ENCODE measurements around the gene CHIT1.
A peak's percentile ranks its signal among the peaks of the same experiment; 100 is the strongest.

Gene CHIT1

DNA sequence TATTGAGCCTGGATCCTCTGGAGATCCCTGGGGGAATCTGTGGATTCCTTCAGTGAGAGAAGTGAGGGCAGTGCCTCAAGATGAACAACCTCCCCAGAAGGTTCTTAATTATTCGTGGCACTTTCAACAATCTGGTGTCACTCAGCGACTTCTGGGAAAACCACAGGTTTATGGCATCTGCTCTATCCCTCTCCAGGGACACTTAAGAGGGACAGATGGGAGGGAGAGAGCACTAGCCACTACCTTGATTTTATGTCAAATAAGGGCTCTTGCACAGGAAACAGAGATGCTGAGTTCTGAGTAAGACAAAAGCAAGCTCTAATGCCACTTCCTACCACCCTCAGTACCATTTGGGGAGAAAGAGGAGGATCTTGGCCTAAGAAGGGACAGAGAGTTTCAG is 21.7 kb downstream of the CHIT1 start:
- Histone ChIP-seq H3K27me3 (ENCODE audit: control insufficient read depth in 2 of 2, insufficient read depth in 2 of 2, low read length in 2 of 2) (no peaks in the 10 kb centered on the region), H3K4me1 (ENCODE audit: control insufficient read depth in 2 of 2, insufficient read depth in 2 of 2, low read length in 2 of 2) (no peaks in the 10 kb centered on the region), H3K9me3 (ENCODE audit: control insufficient read depth in 2 of 2, low read length in 2 of 2) (no peaks in the 10 kb centered on the region), H3K9ac (ENCODE audit: low read depth in 1 of 2, low read length in 2 of 2) (no peak overlapping the region), H3K4me3 (ENCODE audit: low read length in 2 of 2) (no peak overlapping the region), H3K36me3 (ENCODE audit: control insufficient read depth in 2 of 2, insufficient read depth in 2 of 2, low read length in 2 of 2) (no peaks in the 10 kb centered on the region), H3K27ac (ENCODE audit: low read depth in 2 of 2, low read length in 2 of 2) (no peak overlapping the region)

- Histone ChIP-seq H3K36me3 (ENCODE audit: control insufficient read depth in 2 of 2, insufficient read depth in 2 of 2, low read length in 2 of 2) (no peaks in the 10 kb centered on the region), H3K27ac (ENCODE audit: low read depth in 2 of 2, low read length in 2 of 2) (no peak overlapping the region), H3K9me3 (ENCODE audit: control insufficient read depth in 2 of 2, low read length in 2 of 2) (no peaks in the 10 kb centered on the region), H3K4me3 (ENCODE audit: low read length in 2 of 2) (no peak overlapping the region), H3K9ac (ENCODE audit: low read depth in 1 of 2, low read length in 2 of 2) (no peak overlapping the region), H3K4me1 (ENCODE audit: control insufficient read depth in 2 of 2, insufficient read depth in 2 of 2, low read length in 2 of 2) (no peaks in the 10 kb centered on the region), H3K27me3 (ENCODE audit: control insufficient read depth in 2 of 2, insufficient read depth in 2 of 2, low read length in 2 of 2) (no peaks in the 10 kb centered on the region)
These were observed 23.3 kb downstream of the CHIT1 start for GRCh38 chr1:203206129-203206687.

- H3K9ac ChIP-seq (ENCODE audit: low read depth in 1 of 2, low read length in 2 of 2): no peak overlapping the region
- no peak overlapping the region for H3K4me3 ChIP-seq (ENCODE audit: low read length in 2 of 2)
- no peaks in the 10 kb centered on the region for H3K4me1 ChIP-seq (ENCODE audit: control insufficient read depth in 2 of 2, insufficient read depth in 2 of 2, low read length in 2 of 2)
- no peaks in the 10 kb centered on the region for H3K36me3 ChIP-seq (ENCODE audit: control insufficient read depth in 2 of 2, insufficient read depth in 2 of 2, low read length in 2 of 2)
- no peaks in the 10 kb centered on the region for H3K9me3 ChIP-seq (ENCODE audit: control insufficient read depth in 2 of 2, low read length in 2 of 2)
- H3K27ac ChIP-seq (ENCODE audit: low read depth in 2 of 2, low read length in 2 of 2): no peak overlapping the region
- H3K27me3 ChIP-seq (ENCODE audit: control insufficient read depth in 2 of 2, insufficient read depth in 2 of 2, low read length in 2 of 2): no peaks in the 10 kb centered on the region
These were observed 24.7 kb downstream of the CHIT1 start for GRCh38 chr1:203204756-203205155.

DNA sequence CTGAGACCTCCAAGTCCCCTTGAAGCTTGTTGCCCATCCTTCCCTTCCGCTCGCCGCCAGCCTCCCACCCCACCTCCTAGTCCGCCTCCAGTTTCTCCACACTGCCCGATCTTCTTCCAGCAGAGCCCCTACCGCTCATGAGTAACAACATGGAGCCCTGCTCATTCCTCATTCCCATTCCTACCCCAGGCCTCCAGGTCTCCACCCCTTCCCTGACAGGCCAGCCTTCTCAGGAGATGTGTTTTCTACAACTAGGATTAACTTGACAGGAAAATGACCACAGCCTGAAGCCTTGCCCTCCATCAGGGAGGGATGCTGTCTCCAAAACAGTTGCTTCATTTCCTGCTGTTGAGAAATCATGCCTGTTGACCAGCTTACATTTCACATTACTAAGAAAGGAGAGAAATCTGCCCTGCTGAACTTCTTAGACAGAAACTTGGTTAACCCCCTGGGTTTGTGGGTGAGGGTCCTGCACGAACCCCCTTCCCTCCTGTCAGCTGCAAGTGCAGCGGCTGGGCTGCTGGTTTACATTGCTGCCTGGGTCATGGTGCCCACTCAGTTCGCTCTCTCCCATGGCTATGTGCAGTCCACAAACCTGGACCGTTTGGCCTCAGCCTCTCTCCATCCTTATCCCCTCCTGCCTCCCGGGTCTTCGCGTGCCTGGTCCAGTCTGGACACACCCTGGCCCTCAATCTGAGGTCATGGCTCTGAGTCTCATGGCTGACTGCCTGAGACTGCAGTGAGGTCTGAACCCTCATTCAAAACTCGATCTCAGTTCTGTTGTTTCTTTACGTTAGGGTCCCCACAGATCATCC is 26.8 kb downstream of the CHIT1 start:
- no peaks in the 10 kb centered on the region for H3K27me3 ChIP-seq (ENCODE audit: control insufficient read depth in 2 of 2, insufficient read depth in 2 of 2, low read length in 2 of 2)
- H3K27ac ChIP-seq (ENCODE audit: low read depth in 2 of 2, low read length in 2 of 2): peak overlapping the region; percentile 45 to 46
- H3K4me3 ChIP-seq (ENCODE audit: low read length in 2 of 2): no peak overlapping the region
- no peaks in the 10 kb centered on the region for H3K36me3 ChIP-seq (ENCODE audit: control insufficient read depth in 2 of 2, insufficient read depth in 2 of 2, low read length in 2 of 2)
- H3K9me3 ChIP-seq (ENCODE audit: control insufficient read depth in 2 of 2, low read length in 2 of 2): no peaks in the 10 kb centered on the region
- H3K9ac ChIP-seq (ENCODE audit: low read depth in 1 of 2, low read length in 2 of 2): no peak overlapping the region
- no peaks in the 10 kb centered on the region for H3K4me1 ChIP-seq (ENCODE audit: control insufficient read depth in 2 of 2, insufficient read depth in 2 of 2, low read length in 2 of 2)

GRCh38 chr1:203201516-203202205 is 27.8 kb downstream of the CHIT1 start:
- H3K27ac ChIP-seq (ENCODE audit: low read depth in 2 of 2, low read length in 2 of 2): peak overlapping the region in 1 of 2 donors; percentile 41

DNA sequence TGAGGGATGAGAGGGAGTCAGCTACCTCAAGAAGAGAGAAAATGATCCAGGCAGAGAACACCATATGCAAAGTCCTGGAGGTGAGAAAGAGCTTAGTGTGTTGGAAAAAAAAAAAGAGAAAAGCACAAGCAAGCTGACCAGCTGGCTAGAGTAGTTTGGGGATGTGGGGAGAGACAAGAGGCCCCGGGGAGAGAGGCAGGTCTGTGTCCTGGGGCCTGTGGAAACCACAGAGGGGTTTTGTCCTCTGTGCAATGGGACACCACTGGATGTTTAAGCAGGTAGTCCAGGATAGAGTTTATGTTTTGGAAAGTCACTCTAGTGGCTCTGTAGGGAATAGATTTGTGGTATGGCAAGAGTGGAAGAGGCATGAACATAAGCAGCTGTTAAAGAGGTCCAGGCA is 28.6 kb downstream of the CHIT1 start:
- Histone ChIP-seq H3K36me3 (ENCODE audit: control insufficient read depth in 2 of 2, insufficient read depth in 2 of 2, low read length in 2 of 2) (no peaks in the 10 kb centered on the region), H3K27ac (ENCODE audit: low read depth in 2 of 2, low read length in 2 of 2) (peak overlapping the region in 1 of 2 donors; percentile 52), H3K27me3 (ENCODE audit: control insufficient read depth in 2 of 2, insufficient read depth in 2 of 2, low read length in 2 of 2) (no peaks in the 10 kb centered on the region), H3K9ac (ENCODE audit: low read depth in 1 of 2, low read length in 2 of 2) (no peak overlapping the region), H3K4me1 (ENCODE audit: control insufficient read depth in 2 of 2, insufficient read depth in 2 of 2, low read length in 2 of 2) (no peaks in the 10 kb centered on the region), H3K4me3 (ENCODE audit: low read length in 2 of 2) (no peak overlapping the region), H3K9me3 (ENCODE audit: control insufficient read depth in 2 of 2, low read length in 2 of 2) (no peaks in the 10 kb centered on the region)

More at GRCh38 chr1:203201516-203202205, 27.8 kb downstream of the CHIT1 start:
- Histone ChIP-seq H3K4me3 (ENCODE audit: low read length in 2 of 2) (no peak overlapping the region), H3K27me3 (ENCODE audit: control insufficient read depth in 2 of 2, insufficient read depth in 2 of 2, low read length in 2 of 2) (no peaks in the 10 kb centered on the region), H3K4me1 (ENCODE audit: control insufficient read depth in 2 of 2, insufficient read depth in 2 of 2, low read length in 2 of 2) (no peaks in the 10 kb centered on the region), H3K36me3 (ENCODE audit: control insufficient read depth in 2 of 2, insufficient read depth in 2 of 2, low read length in 2 of 2) (no peaks in the 10 kb centered on the region), H3K9ac (ENCODE audit: low read depth in 1 of 2, low read length in 2 of 2) (no peak overlapping the region), H3K9me3 (ENCODE audit: control insufficient read depth in 2 of 2, low read length in 2 of 2) (no peaks in the 10 kb centered on the region)

GRCh38 chr1:203199816-203200571 is 29.5 kb downstream of the CHIT1 start:
- H3K9ac ChIP-seq (ENCODE audit: low read depth in 1 of 2, low read length in 2 of 2): no peak overlapping the region

DNA sequence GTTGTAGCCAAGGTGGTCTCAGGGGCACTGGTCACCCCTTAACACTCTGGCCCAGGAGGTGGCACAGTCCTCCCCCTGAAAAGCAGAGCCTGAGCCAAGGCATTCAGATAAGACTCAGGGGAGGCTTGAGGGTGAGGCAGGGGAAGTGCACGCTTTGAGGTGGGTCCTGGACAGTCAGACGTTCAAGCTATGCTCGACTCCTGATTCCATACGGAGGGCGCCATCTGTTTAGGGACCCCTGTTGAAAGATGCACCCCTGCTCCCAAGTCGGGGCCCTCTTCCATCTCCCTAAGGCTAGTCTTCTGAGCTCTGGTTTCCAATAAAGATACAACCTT is 30.0 kb downstream of the CHIT1 start:
- no peak overlapping the region for H3K9ac ChIP-seq (ENCODE audit: low read depth in 1 of 2, low read length in 2 of 2)

More at GRCh38 chr1:203199816-203200571, 29.5 kb downstream of the CHIT1 start:
- no peaks in the 10 kb centered on the region for H3K4me1 ChIP-seq (ENCODE audit: control insufficient read depth in 2 of 2, insufficient read depth in 2 of 2, low read length in 2 of 2)
- H3K27me3 ChIP-seq (ENCODE audit: control insufficient read depth in 2 of 2, insufficient read depth in 2 of 2, low read length in 2 of 2): no peaks in the 10 kb centered on the region
- H3K27ac ChIP-seq (ENCODE audit: low read depth in 2 of 2, low read length in 2 of 2): peak overlapping the region; percentile 35 to 52
- H3K4me3 ChIP-seq (ENCODE audit: low read length in 2 of 2): no peak overlapping the region
- no peaks in the 10 kb centered on the region for H3K9me3 ChIP-seq (ENCODE audit: control insufficient read depth in 2 of 2, low read length in 2 of 2)
- no peaks in the 10 kb centered on the region for H3K36me3 ChIP-seq (ENCODE audit: control insufficient read depth in 2 of 2, insufficient read depth in 2 of 2, low read length in 2 of 2)

DNA sequence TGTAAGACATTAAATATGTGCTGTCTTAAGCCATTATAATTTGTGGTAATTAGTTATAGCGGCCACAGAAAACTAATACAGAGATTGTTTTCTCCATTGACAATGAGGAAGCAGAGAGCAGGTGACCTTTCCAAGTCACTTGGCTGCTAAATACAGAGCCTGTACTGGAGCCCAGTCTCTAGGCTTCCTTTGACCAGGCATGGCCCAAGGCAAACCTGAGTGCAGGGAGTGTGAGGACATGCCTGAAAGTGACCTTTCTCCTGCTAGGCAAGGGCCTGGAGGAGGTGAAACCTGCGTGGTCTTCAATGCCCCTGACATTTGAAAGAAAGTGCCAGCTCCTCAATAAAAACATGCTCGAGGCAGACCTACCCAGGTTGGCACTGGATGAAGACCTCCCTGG is 30.5 kb downstream of the CHIT1 start:
- H3K9me3 ChIP-seq (ENCODE audit: control insufficient read depth in 2 of 2, low read length in 2 of 2): no peaks in the 10 kb centered on the region
- H3K36me3 ChIP-seq (ENCODE audit: control insufficient read depth in 2 of 2, insufficient read depth in 2 of 2, low read length in 2 of 2): no peaks in the 10 kb centered on the region
- no peak overlapping the region for H3K9ac ChIP-seq (ENCODE audit: low read depth in 1 of 2, low read length in 2 of 2)
- H3K27ac ChIP-seq (ENCODE audit: low read depth in 2 of 2, low read length in 2 of 2): no peak overlapping the region
- H3K4me3 ChIP-seq (ENCODE audit: low read length in 2 of 2): no peak overlapping the region
- no peaks in the 10 kb centered on the region for H3K4me1 ChIP-seq (ENCODE audit: control insufficient read depth in 2 of 2, insufficient read depth in 2 of 2, low read length in 2 of 2)
- no peaks in the 10 kb centered on the region for H3K27me3 ChIP-seq (ENCODE audit: control insufficient read depth in 2 of 2, insufficient read depth in 2 of 2, low read length in 2 of 2)

More for the DNA sequence above, 30.0 kb downstream of the CHIT1 start:
- H3K27ac ChIP-seq (ENCODE audit: low read depth in 2 of 2, low read length in 2 of 2): peak overlapping the region; percentile 35 to 52
- H3K9me3 ChIP-seq (ENCODE audit: control insufficient read depth in 2 of 2, low read length in 2 of 2): no peaks in the 10 kb centered on the region
- H3K36me3 ChIP-seq (ENCODE audit: control insufficient read depth in 2 of 2, insufficient read depth in 2 of 2, low read length in 2 of 2): no peaks in the 10 kb centered on the region
- no peak overlapping the region for H3K4me3 ChIP-seq (ENCODE audit: low read length in 2 of 2)
- no peaks in the 10 kb centered on the region for H3K27me3 ChIP-seq (ENCODE audit: control insufficient read depth in 2 of 2, insufficient read depth in 2 of 2, low read length in 2 of 2)
- H3K4me1 ChIP-seq (ENCODE audit: control insufficient read depth in 2 of 2, insufficient read depth in 2 of 2, low read length in 2 of 2): no peaks in the 10 kb centered on the region

DNA sequence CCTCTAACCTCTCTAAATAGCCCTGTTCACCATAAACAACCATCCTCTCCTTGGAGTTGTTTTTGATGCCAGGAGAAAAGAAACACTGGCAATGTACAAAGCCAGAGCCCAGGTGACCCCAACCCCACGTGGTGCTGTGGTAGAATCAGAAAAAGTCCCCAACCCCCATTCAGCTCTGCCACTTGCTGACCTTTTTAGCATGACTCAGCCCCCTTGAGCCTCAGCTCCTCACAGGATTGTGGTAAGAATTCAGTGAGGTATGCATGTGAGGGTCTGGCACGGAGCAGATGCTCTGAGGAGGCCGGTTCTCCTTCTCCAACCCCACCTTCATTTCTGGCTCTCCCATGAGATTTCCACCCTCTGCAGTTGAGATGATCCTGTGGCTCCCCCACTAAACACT is 31.8 kb downstream of the CHIT1 start:
- H3K9me3 ChIP-seq (ENCODE audit: control insufficient read depth in 2 of 2, low read length in 2 of 2): no peaks in the 10 kb centered on the region
- no peaks in the 10 kb centered on the region for H3K4me1 ChIP-seq (ENCODE audit: control insufficient read depth in 2 of 2, insufficient read depth in 2 of 2, low read length in 2 of 2)
- no peaks in the 10 kb centered on the region for H3K27me3 ChIP-seq (ENCODE audit: control insufficient read depth in 2 of 2, insufficient read depth in 2 of 2, low read length in 2 of 2)
- no peak overlapping the region for H3K4me3 ChIP-seq (ENCODE audit: low read length in 2 of 2)
- H3K27ac ChIP-seq (ENCODE audit: low read depth in 2 of 2, low read length in 2 of 2): no peak overlapping the region
- no peaks in the 10 kb centered on the region for H3K36me3 ChIP-seq (ENCODE audit: control insufficient read depth in 2 of 2, insufficient read depth in 2 of 2, low read length in 2 of 2)
- H3K9ac ChIP-seq (ENCODE audit: low read depth in 1 of 2, low read length in 2 of 2): no peak overlapping the region
